Heart right ventricle (tissue), 16 donors: ENCODE data around the gene PJA1. TPM values are rescaled to one million over a fixed set of nuclear protein-coding genes. Genes with fewer than 3 reads are reported as not detected.

Source experiments
- ATAC-seq, 8 donors: fragments of 200-7000 bp; cut with Tn5 transposase; one replicate each; pipeline ENCODE4 v1.9.1; 2020; ENCODE audit warnings: mild to moderate bottlenecking in 8 of 8, moderate library complexity in 8 of 8, moderate number of reproducible peaks in 1 of 8
- DNase-seq, 2 donors: peaks; one replicate each; pipeline ENCODE4 v3.0.0-alpha.2; 2020
- H3K27ac ChIP-seq, 10 donors: fragments of 200-600 bp; sonication (generic) in 2 of 10; one replicate each; pipeline versions ENCODE4 v1.5.0 to v1.8.0; 2020 to 2022; ENCODE audit warnings: mild to moderate bottlenecking in 3 of 10
- H3K27me3 ChIP-seq, 7 donors: fragments of 200-600 bp; one replicate each; pipeline ENCODE4 v1.8.0; 2021 to 2022; ENCODE audit warnings: mild to moderate bottlenecking in 2 of 7
- H3K36me3 ChIP-seq, 9 donors: fragments of 200-600 bp; sonication (generic) in 1 of 9; one replicate each; pipeline versions ENCODE4 v1.5.0 to v1.8.0; 2020 to 2022; ENCODE audit warnings: mild to moderate bottlenecking in 2 of 9
- H3K4me1 ChIP-seq, 9 donors: fragments of 200-600 bp; sonication (generic) in 1 of 9; one replicate each; pipeline versions ENCODE4 v1.5.0 to v1.8.0; 2020 to 2022; ENCODE audit warnings: mild to moderate bottlenecking in 4 of 9
- H3K4me3 ChIP-seq, 10 donors: fragments of 200-600 bp; sonication (generic) in 2 of 10; one replicate each; pipeline versions ENCODE4 v1.5.0 to v1.8.0; 2020 to 2022; ENCODE audit warnings: mild to moderate bottlenecking in 7 of 10, moderate library complexity in 2 of 10
- H3K9me3 ChIP-seq, 11 donors: fragments of 200-600 bp in 10 of 11; sonication (generic) in 2 of 11; one replicate each; pipeline versions ENCODE4 v1.5.0 to v1.8.0; 2013 to 2022; ENCODE audit warnings: mild to moderate bottlenecking in 2 of 11, control low read depth in 1 of 11, moderate library complexity in 1 of 11
- CTCF ChIP-seq, 9 donors: fragments of 200-600 bp; sonication (generic) in 2 of 9; IDR thresholded peaks; one replicate each; pipeline versions ENCODE4 v1.5.0 to v1.8.0; 2021 to 2022; ENCODE audit warnings: antibody characterized with exemption in 9 of 9, mild to moderate bottlenecking in 5 of 9, moderate library complexity in 1 of 9
- WGBS, 2 donors: extraction: QIAGEN DNeasy Blood & Tissue Kit; methylation state at CpG; one replicate each; pipeline ENCODE4 v1.1.7; 2013; ENCODE audit warnings: inconsistent platforms in 1 of 2; 5-methylcytosine and 5-hydroxymethylcytosine counted together
- intact Hi-C, 10 donors: fragments of 100-400 bp; cut with DNase I; formaldehyde crosslinking; loops; one replicate each; pipeline versions ENCODE4 v1.11.1 to v1.14.2; 2022
- polyA plus RNA-seq, 2 donors: library from polyadenylated mRNA; stranded (reverse); fragments of 200-250 nt; gene quantifications; one replicate each; pipeline ENCODE4 v1.2.3, GENCODE V29; 2013
- total RNA-seq, 10 donors: library from RNA; stranded (reverse); fragmentation: NEBNext Ultra II Directional in 3 of 10; extraction: Animal tissue kit (Norgen Biotek cat#: 25700) in 3 of 10; gene quantifications; one replicate each; pipeline versions ENCODE4 v1.2.1 to v1.2.4, GENCODE V29; 2021 to 2023
- donor health status: Arrhythmogenic right ventricular cardiomyopathy.
- donor health status: ischemic (EF 13 %, LVEDD 7.1; RV severe dilation, severe dysfunction).
- donor health status: healthy with polysubstance abuse.
- donor health status: DM: no; HTN: yes; CAD: no.
- donor health status: DM: no; HTN: no; CAD: no.
- donor health status: ischemic (EF 25% LVEDD 6.9; RV normal size, moderate dysfunction).
- donor health status: ischemic (EF 25% LVEDD 5.7; RV mildly dilated, moderate dysfunction).
- donor health status: healthy.
- donor health status: DM: yes; HTN: yes; CAD: no.
- donor health status: Ischemic cardiomyopathy.
- donor health status: ischemic (EF 35%, LVEDD 5.7; RV mildly dilated, moderate dysfunction).
- donor health status: nonischemic (EF 11% LVEDD 7.7; RV severe dilation, severe dysfunction).
- donor health status: DM: yes; HTN: yes; CAD: no.
- donor health status: PGD.
- donor health status: ischemic (EF 29% LVEDD 5.4; RV normal size, mild dysfunction).
- donor health status: nonischemic (EF 23%, LVEDD 6.1; RV moderate dilation, normal function).

Gene PJA1
- total and polyA plus RNA-seq, 12 donors, result 4.5 to 20.2 (median 15.0) TPM

GRCh38 chrX:69133921-69134542, 31.2 kb downstream of the PJA1 start:
- WGBS, 2 donors, result 8 to 20% methylated on average over 6 of the region's 6 CpGs
- DNase-seq, result peak in 1 of 2 donors; percentile 8
- intact Hi-C loops, result loop anchor here in 1 of 10 donors (10.0 kb wide), 1 partner anchor 91 kb away; no protein-coding TSS in a partner anchor
- Histone ChIP-seq H3K9me3 (no peaks in the 10 kb centered on the region), H3K4me3 (no peak overlapping the region), H3K27me3 (peaks cover 0 to 85% (median 0%) of the 10 kb centered on the region in 7 donors), H3K36me3 (no peaks in the 10 kb centered on the region), H3K27ac (no peak overlapping the region), H3K4me1 (peaks cover 0 to 17% (median 0%) of the 10 kb centered on the region in 9 donors)
- ATAC-seq, result peak in 6 of 8 donors; percentile 29 to 55 (median 46)
- peak in 7 of 9 donors; percentile 33 to 51 (median 44) for TF ChIP-seq CTCF (IDR thresholded peaks at IDR 0.05)

DNA sequence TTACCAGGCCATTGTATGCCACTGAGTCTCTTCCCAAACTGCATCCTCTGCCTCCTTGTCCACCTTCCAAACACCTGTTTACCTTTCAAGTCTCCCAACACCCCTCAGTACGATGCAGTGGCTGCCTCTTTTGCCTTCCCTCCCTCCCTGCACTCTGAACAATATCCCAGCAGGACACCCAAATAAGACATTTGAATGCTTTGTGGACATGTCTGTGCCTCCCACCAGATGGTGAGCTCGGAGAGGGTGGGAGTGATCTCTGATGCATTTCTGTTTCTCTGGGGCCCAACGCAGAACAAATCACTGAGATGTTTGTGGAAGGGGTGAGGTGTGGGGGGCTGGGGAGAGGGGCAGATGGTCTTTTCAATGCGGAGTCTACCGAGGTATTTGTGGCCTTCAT, 33.4 kb downstream of the PJA1 start:
- Histone ChIP-seq H3K9me3 (no peaks in the 10 kb centered on the region), H3K27me3 (peaks cover 0 to 83% (median 0%) of the 10 kb centered on the region in 7 donors), H3K27ac (no peak overlapping the region), H3K4me1 (peaks cover 0 to 13% (median 0%) of the 10 kb centered on the region in 9 donors), H3K36me3 (no peaks in the 10 kb centered on the region), H3K4me3 (no peak overlapping the region)
- intact Hi-C loops, result loop anchor here in 1 of 10 donors (10.0 kb wide), 1 partner anchor 93 kb away; no protein-coding TSS in a partner anchor
- ATAC-seq, result no peak
- WGBS, 2 donors, result 91% methylated on average over 5 of the region's 5 CpGs
- no peak for DNase-seq
- TF ChIP-seq CTCF (IDR thresholded peaks at IDR 0.05), result no peak

DNA sequence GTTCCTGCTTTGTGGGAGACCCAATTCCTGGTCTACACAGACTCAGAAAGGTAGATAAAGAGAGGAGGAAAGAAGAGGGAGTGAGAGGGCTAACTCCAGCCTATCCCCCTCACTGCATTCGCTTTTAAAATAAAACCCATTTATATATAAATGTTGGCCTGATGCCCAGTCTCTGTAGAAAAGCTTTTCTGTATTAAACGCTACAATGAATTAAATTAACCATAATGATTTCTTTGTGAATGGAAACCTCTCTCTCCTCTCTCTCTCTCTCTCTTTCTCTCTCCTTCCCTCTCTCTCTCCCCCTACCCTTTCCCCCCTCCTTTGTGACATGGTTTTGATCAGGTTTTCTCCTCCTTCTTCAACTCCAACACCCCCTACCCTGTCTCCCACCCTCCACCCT, 34.8 kb downstream of the PJA1 start:
- no peaks in the 10 kb centered on the region for H3K9me3 ChIP-seq
- H3K4me1 ChIP-seq, result peaks cover 0 to 5% (median 0%) of the 10 kb centered on the region in 9 donors
- H3K4me3 ChIP-seq, result no peak overlapping the region
- no peak for TF ChIP-seq CTCF (IDR thresholded peaks at IDR 0.05)
- H3K27ac ChIP-seq, result no peak overlapping the region
- intact Hi-C loops, result loop anchor here in 1 of 10 donors (10.0 kb wide), 1 partner anchor 94 kb away; no protein-coding TSS in a partner anchor
- whole genome bisulfite sequencing, 2 donors, result 50 to 66% methylated on average over 2 of the region's 2 CpGs
- no peak for DNase-seq
- H3K27me3 ChIP-seq, result peaks cover 0 to 81% (median 0%) of the 10 kb centered on the region in 7 donors
- no peak for ATAC-seq
- H3K36me3 ChIP-seq, result no peaks in the 10 kb centered on the region

GRCh38 chrX:69128588-69128987, 36.7 kb downstream of the PJA1 start:
- peaks cover 0 to 5% (median 0%) of the 10 kb centered on the region in 9 donors for H3K4me1 ChIP-seq
- ATAC-seq, result peak; percentile 48 to 70 (median 62)
- H3K9me3 ChIP-seq, result no peaks in the 10 kb centered on the region
- 0 to 8% methylated on average over 8 to 34 of the region's 34 CpGs for WGBS, 2 donors
- H3K27ac ChIP-seq, result no peak overlapping the region
- H3K36me3 ChIP-seq, result no peaks in the 10 kb centered on the region
- H3K4me3 ChIP-seq, result peak overlapping the region in 6 of 10 donors; percentile 6 to 37 (median 24)
- DNase-seq, result peak; percentile 9 to 38
- peaks cover 0 to 77% (median 0%) of the 10 kb centered on the region in 7 donors for H3K27me3 ChIP-seq
- intact Hi-C loops, result no loop called here
- TF ChIP-seq CTCF (IDR thresholded peaks at IDR 0.05), result no peak
